Endothelial cell of umbilical vein (primary cell): ENCODE measurements around the gene PPAN. TPM values are rescaled to one million over a fixed set of nuclear protein-coding genes. Genes with fewer than 3 reads are reported as not detected.

ENCODE experiments used
- BruUV-seq: library from RNA; stranded (reverse); fragments of 400-500 nt; replicated peaks from 2 replicates; lab custom pipeline; 2021; lab: Mats Ljungman, UMichigan
- CTCF ChIA-PET: fragments of 300-600, 350-600 bp; sonication (Branson Sonifier 250); formaldehyde crosslinking; loops from one replicate; lab custom pipeline; 2021; ENCODE audit warnings: antibody characterized with exemption, inconsistent platforms; lab: Charles Lee
- POLR2A ChIA-PET: fragments of 300-600, 350-600 bp; sonication (Branson Sonifier 250); formaldehyde crosslinking; loops from one replicate; lab custom pipeline; 2021; ENCODE audit warnings: antibody characterized with exemption, inconsistent platforms; lab: Charles Lee
- DNase-seq: peaks from one replicate; pipeline ENCODE4 v3.0.0-alpha.2; 2011; ENCODE audit warnings: low read depth, low spot score
- FAIRE-seq: peaks from 2 replicates; lab custom pipeline; 2011; peaks lifted over from hg19 to GRCh38; lab: Jason Lieb, UNC
- H2AFZ ChIP-seq: 2 replicates; pipeline ENCODE4 v1.6.0; 2012; ENCODE audit warnings: low read depth, low read length, control low read depth, inconsistent platforms
- H3K27ac ChIP-seq: 2 replicates; pipeline ENCODE4 v1.5.1; 2011; ENCODE audit warnings: low read depth, mild to moderate bottlenecking, control low read depth, low read length, moderate library complexity; ENCODE audit not compliant: insufficient read depth
- H3K27me3 ChIP-seq, 2 experiments: 2 replicates each; pipeline versions ENCODE4 v1.6.0 to v1.6.1; 2011; ENCODE audit warnings: low read length in 2 of 2, mixed read lengths in 1 of 2; ENCODE audit not compliant: control insufficient read depth in 2 of 2, insufficient read depth in 2 of 2
- H3K36me3 ChIP-seq, 2 experiments: 2 replicates in 1 of 2; 3 replicates in 1 of 2; pipeline ENCODE4 v1.5.1; 2011; ENCODE audit warnings: low read length in 2 of 2, mild to moderate bottlenecking in 1 of 2, moderate library complexity in 1 of 2; ENCODE audit not compliant: control insufficient read depth in 2 of 2, insufficient read depth in 2 of 2; ENCODE audit errors: extremely low read depth in 1 of 2
- H3K4me1 ChIP-seq: 3 replicates; pipeline ENCODE4 v1.5.1; 2011; ENCODE audit warnings: mild to moderate bottlenecking, low read length; ENCODE audit not compliant: control insufficient read depth, insufficient read depth; ENCODE audit errors: extremely low read depth
- H3K4me2 ChIP-seq: 2 replicates; pipeline ENCODE4 v1.6.1; 2011; ENCODE audit warnings: low read length, control low read depth, mixed read lengths; ENCODE audit not compliant: insufficient read depth
- H3K4me3 ChIP-seq, 3 experiments: fragments of 200-600 bp in 1 of 3; sonication (generic), shearing (Covaris generic) in 1 of 3; replicated peaks in 1 of 3; 2 replicates each; pipeline ENCODE4 v1.5.1; 2011 to 2016; ENCODE audit warnings: control low read depth in 3 of 3, low read length in 3 of 3, mild to moderate bottlenecking in 2 of 3, inconsistent platforms in 1 of 3, low read depth in 1 of 3, moderate library complexity in 1 of 3; ENCODE audit not compliant: insufficient read depth in 1 of 3
- H3K79me2 ChIP-seq: 2 replicates; pipeline ENCODE4 v1.6.0; 2012; ENCODE audit warnings: low read length, inconsistent platforms; ENCODE audit not compliant: control insufficient read depth, insufficient read depth
- H3K9ac ChIP-seq: replicated peaks from 2 replicates; pipeline ENCODE3; 2011; ENCODE audit warnings: low read length, control low read depth; ENCODE audit not compliant: insufficient read depth; ENCODE audit errors: extremely low read depth
- H3K9me1 ChIP-seq: replicated peaks from 3 replicates; pipeline ENCODE4 v1.6.0; 2011; ENCODE audit warnings: mild to moderate bottlenecking, low read length; ENCODE audit not compliant: control insufficient read depth, insufficient read depth; ENCODE audit errors: extremely low read depth
- H3K9me3 ChIP-seq: replicated peaks from 2 replicates; pipeline ENCODE4 v1.5.1; 2012; ENCODE audit warnings: low read length, inconsistent platforms; ENCODE audit not compliant: control insufficient read depth, insufficient read depth
- H4K20me1 ChIP-seq: replicated peaks from 2 replicates; pipeline ENCODE3; 2011; ENCODE audit warnings: mild to moderate bottlenecking, low read length; ENCODE audit not compliant: control insufficient read depth, insufficient read depth; ENCODE audit errors: extremely low read depth
- CTCF ChIP-seq, 2 donors: IDR thresholded peaks; 1 replicate in 1 of 2; 2 replicates in 1 of 2; pipeline ENCODE4 v1.5.1; 2011; ENCODE audit warnings: low read length in 2 of 2, mild to moderate bottlenecking in 2 of 2, moderate library complexity in 2 of 2, control low read depth in 1 of 2, inconsistent platforms in 1 of 2, low read depth in 1 of 2; ENCODE audit not compliant: insufficient read depth in 1 of 2; ENCODE audit errors: extremely low read depth in 1 of 2
- EZH2 ChIP-seq: IDR thresholded peaks from 2 replicates; pipeline ENCODE4 v1.6.1; 2012; ENCODE audit warnings: borderline replicate concordance, low read depth, mild to moderate bottlenecking, moderate library complexity, low read length, inconsistent platforms; ENCODE audit not compliant: severe bottlenecking
- FOS ChIP-seq: IDR thresholded peaks from 2 replicates; pipeline ENCODE4 v1.6.1; 2011; ENCODE audit warnings: mild to moderate bottlenecking, low read length, moderate library complexity, borderline replicate concordance; ENCODE audit not compliant: insufficient read depth
- GATA2 ChIP-seq: IDR thresholded peaks from 2 replicates; pipeline ENCODE4 v1.7.0; 2011; ENCODE audit warnings: low read depth, mild to moderate bottlenecking, moderate library complexity, mixed read lengths, low read length; ENCODE audit not compliant: insufficient read length, insufficient read depth
- JUN ChIP-seq: IDR thresholded peaks from 2 replicates; pipeline ENCODE4 v1.6.1; 2011; ENCODE audit warnings: borderline replicate concordance, low read depth; ENCODE audit not compliant: insufficient read length, insufficient read depth
- MAX ChIP-seq: IDR thresholded peaks from 2 replicates; pipeline ENCODE4 v1.6.1; 2011; ENCODE audit not compliant: insufficient read depth, insufficient read length
- MYC ChIP-seq: IDR thresholded peaks from one replicate; pipeline ENCODE4 v1.6.1; 2011; ENCODE audit warnings: mild to moderate bottlenecking, low read depth, low read length
- POLR2A ChIP-seq: IDR thresholded peaks from 2 replicates; pipeline ENCODE4 v1.6.1; 2012; ENCODE audit warnings: low read depth, mild to moderate bottlenecking, control low read depth, low read length
- POLR2AphosphoS5 ChIP-seq: IDR thresholded peaks from 2 replicates; pipeline ENCODE4 v1.6.1; 2012; ENCODE audit warnings: low read depth, mild to moderate bottlenecking, control low read depth, low read length, moderate library complexity; ENCODE audit not compliant: insufficient read depth
- dilution Hi-C: fragments of 300-500 bp; cut with MboI; formaldehyde crosslinking; loops from one replicate; pipeline ENCODE4 v1.15.0; 2019; ENCODE audit warnings: low sequenced_read_pairs; ENCODE audit not compliant: extremely low pct_ligation_motif_present
- intact Hi-C: fragments of 100-400 bp; cut with micrococcal nuclease; formaldehyde crosslinking; loops from one replicate; pipeline ENCODE4 v1.10.0; 2022
- polyA plus RNA-seq, 4 experiments: library from polyadenylated mRNA; depleted of rRNA in 3 of 4; stranded (reverse) in 3 of 4; unstranded in 1 of 4; fragments of >200 nt; gene quantifications; 2 replicates each; pipeline versions ENCODE4 v1.2.1 to v1.2.3, GENCODE V29; 2011 to 2012; ENCODE audit warnings: missing spikeins in 1 of 4
- total RNA-seq: library from RNA; stranded (reverse); gene quantifications from 2 replicates; pipeline ENCODE4 v1.2.3, GENCODE V29; 2021

PPAN gene
- total and polyA plus RNA-seq, 2 donors (not counting 3 experiments of a cell fraction or from before 2014, with no cell fraction given), result 27.6 to 51.6 TPM

DNA sequence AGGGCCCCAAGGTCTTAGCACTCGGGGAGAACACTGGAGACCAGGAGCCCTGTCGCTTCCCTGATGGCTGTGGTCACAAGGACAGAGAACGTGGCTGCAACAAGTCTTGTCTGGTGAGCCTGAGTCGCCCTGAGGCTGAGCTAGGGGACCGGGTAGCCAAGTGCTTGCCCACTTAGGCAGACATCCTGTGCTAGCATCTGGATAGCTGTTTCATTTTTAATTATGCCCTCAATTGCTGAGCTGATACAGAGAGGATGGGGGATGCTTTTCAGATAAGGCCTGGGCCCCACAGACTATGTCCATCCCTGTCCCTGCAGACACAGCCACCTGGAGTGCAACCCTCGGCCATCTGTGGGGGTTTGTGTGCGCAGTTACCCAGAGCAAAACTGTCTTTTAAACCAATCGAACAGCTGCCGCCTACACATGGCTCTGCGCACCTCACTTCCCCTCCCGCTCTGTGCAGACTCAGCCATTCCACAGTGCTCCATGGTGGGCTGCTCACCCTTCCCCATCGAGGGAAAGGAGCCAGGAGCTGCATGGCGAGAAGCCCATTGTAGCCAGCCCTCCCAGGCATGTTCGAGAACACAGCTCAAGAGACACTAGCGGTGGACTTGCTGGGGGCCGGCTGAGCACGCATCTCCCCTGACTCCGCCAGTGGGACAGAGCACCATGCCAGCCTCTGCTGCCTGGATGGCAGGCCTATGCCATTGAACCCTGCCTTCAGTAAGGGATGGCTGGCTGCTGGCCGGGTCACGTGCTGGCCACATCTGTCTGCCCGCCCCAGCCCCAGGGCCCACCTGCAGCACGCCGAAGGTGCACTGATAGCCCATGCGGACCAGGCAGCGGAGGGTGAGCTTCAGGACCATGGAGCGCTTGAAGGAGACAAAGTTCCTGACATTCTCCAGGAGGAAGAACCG, 33.0 kb downstream of the PPAN start:
- Histone ChIP-seq H3K9me1 (no peaks in the 10 kb centered on the region), H3K9me3 (no peaks in the 10 kb centered on the region), H3K27ac (no peak overlapping the region), H3K4me2 (no peak overlapping the region), H3K9ac (no peak overlapping the region), H3K27me3 (no peaks in the 10 kb centered on the region), H3K4me3 (no peak overlapping the region), H4K20me1 (no peaks in the 10 kb centered on the region), H3K36me3 (peaks cover 17 to 67% of the 10 kb centered on the region in 2 experiments), H2AFZ (no peak overlapping the region), H3K4me1 (no peaks in the 10 kb centered on the region), H3K79me2 (no peaks in the 10 kb centered on the region)
- no TSS peak for BruUV-seq
- FAIRE-seq, result no peak
- no peak for DNase-seq
- TF ChIP-seq POLR2AphosphoS5 (no peak), CTCF (IDR thresholded peaks at IDR 0.05; ENCODE audit: extremely low read depth in 1 of 2, insufficient read depth in 1 of 2, low read depth in 1 of 2, low read length in 2 of 2) (no peak)
- intact Hi-C loops (no loop called here), dilution Hi-C loops (no loop called here)
- POLR2A ChIA-PET, result no interaction called here
- CTCF ChIA-PET, result interaction anchor here (0.9 to 1.4 kb wide), 2 partner anchors 9 to 111 kb away, joined by 3 read pairs; no protein-coding TSS in a partner anchor

GRCh38 chr19:10139952-10140351, 33.8 kb downstream of the PPAN start:
- Histone ChIP-seq H4K20me1 (no peaks in the 10 kb centered on the region), H3K9ac (no peak overlapping the region), H3K9me3 (no peaks in the 10 kb centered on the region), H3K27ac (no peak overlapping the region), H3K4me2 (no peak overlapping the region), H3K4me3 (no peak overlapping the region), H3K79me2 (no peaks in the 10 kb centered on the region), H3K27me3 (no peaks in the 10 kb centered on the region), H3K36me3 (peaks cover 17 to 67% of the 10 kb centered on the region in 2 experiments), H3K9me1 (no peaks in the 10 kb centered on the region), H3K4me1 (no peaks in the 10 kb centered on the region), H2AFZ (no peak overlapping the region)
- POLR2A ChIA-PET, result no interaction called here
- TF ChIP-seq MAX, result no peak
- no peak for TF ChIP-seq GATA2
- TF ChIP-seq JUN, result no peak
- no peak for TF ChIP-seq MYC
- no peak for TF ChIP-seq CTCF (IDR thresholded peaks at IDR 0.05; ENCODE audit: extremely low read depth in 1 of 2, insufficient read depth in 1 of 2, low read depth in 1 of 2, low read length in 2 of 2)
- TF ChIP-seq EZH2, result no peak
- TF ChIP-seq POLR2AphosphoS5, result no peak
- no peak for TF ChIP-seq POLR2A
- no peak for TF ChIP-seq FOS
- FAIRE-seq (no peak), DNase-seq (no peak)
- dilution Hi-C loops, result no loop called here
- BruUV-seq, result TSS peak; percentile 56
- intact Hi-C loops, result no loop called here
- CTCF ChIA-PET, result interaction anchor here (0.9 to 1.4 kb wide), 2 partner anchors 8 to 110 kb away, joined by 3 read pairs; no protein-coding TSS in a partner anchor
